ENCODE measurements around the gene COMMD4.
"Not testable (repeated sequence)": the region's sequence is repeated elsewhere in the genome, so short reads cannot be mapped to it uniquely, and the experiment has no call there.

COMMD4 gene

GRCh38 chr15:75333654-75334419, 2.0 kb upstream of the COMMD4 start:
- not testable (repeated sequence) for DNase-seq

- no peak for DNase-seq
These were observed 554 bp upstream of the COMMD4 start for GRCh38 chr15:75335313-75335704.

- no peak for DNase-seq
These were observed 2.9 kb downstream of the COMMD4 start for GRCh38 chr15:75338661-75339240.

GRCh38 chr15:75339531-75340240, 3.8 kb downstream of the COMMD4 start:
- DNase-seq = no peak

- DNase-seq = no peak
These were observed 6.4 kb downstream of the COMMD4 start for GRCh38 chr15:75342221-75342620.

GRCh38 chr15:75343953-75344352, 8.1 kb downstream of the COMMD4 start:
- DNase-seq = not testable (repeated sequence)

GRCh38 chr15:75346796-75347221, 10.9 kb downstream of the COMMD4 start, which contains the start of gene NEIL1:
NEIL1 (plus strand) TSS chr15:75347039; CDS start chr15:75348906, 1,867 bp downstream.
- DNase-seq = no peak

- DNase-seq = no peak
These were observed 11.6 kb downstream of the COMMD4 start for GRCh38 chr15:75347222-75348033.

GRCh38 chr15:75348034-75348561, 12.2 kb downstream of the COMMD4 start:
- DNase-seq = no peak

GRCh38 chr15:75348562-75349350, 12.9 kb downstream of the COMMD4 start:
- DNase-seq = no peak

- DNase-seq = not testable (repeated sequence)
These were observed 13.4 kb downstream of the COMMD4 start for GRCh38 chr15:75349351-75349669.

- DNase-seq = no peak
These were observed 14.2 kb downstream of the COMMD4 start for GRCh38 chr15:75349851-75350588.

- DNase-seq = no peak
These were observed 14.9 kb downstream of the COMMD4 start for GRCh38 chr15:75350601-75351361.

- DNase-seq = no peak
These were observed 16.6 kb downstream of the COMMD4 start for GRCh38 chr15:75352186-75353080.

GRCh38 chr15:75353604-75354003, 17.7 kb downstream of the COMMD4 start:
- DNase-seq = no peak

- no peak for DNase-seq
These were observed 18.6 kb downstream of the COMMD4 start for GRCh38 chr15:75354454-75354853.

GRCh38 chr15:75355369-75355768, 19.5 kb downstream of the COMMD4 start:
- DNase-seq = no peak

GRCh38 chr15:75356006-75356405, 20.1 kb downstream of the COMMD4 start:
- DNase-seq = no peak

GRCh38 chr15:75356517-75356916, 20.7 kb downstream of the COMMD4 start:
- DNase-seq = no peak
